NCI-H524 (cell line): ENCODE measurements around the gene SRPRB.

Experiments used
- DNase-seq, 2 experiments: peaks; one replicate each; lab custom pipeline; 2025; lab: John Stamatoyannopoulos, UW

SRPRB gene

DNA sequence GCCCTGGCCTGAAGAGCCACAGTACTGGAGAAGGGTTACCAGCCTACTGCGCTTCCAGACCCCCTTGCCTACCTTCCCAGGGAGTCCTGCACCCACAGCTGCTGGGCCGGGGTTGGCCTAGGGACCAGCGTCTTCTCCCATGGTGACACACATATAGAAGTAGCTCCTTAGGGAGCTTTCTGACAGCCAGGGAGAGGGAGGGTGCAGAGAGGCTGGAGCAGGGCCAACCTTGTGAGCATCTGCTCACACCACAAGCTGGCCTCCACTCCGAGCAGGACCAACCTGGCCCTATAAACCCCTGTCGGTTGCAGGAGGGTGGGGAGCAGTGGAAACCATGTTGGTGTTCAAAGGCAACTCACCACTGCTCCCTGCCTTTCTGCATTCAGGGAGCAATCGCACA is 35.2 kb downstream of the SRPRB start:
- DNase-seq, result peak in 1 of 2 experiments; percentile 58

DNA sequence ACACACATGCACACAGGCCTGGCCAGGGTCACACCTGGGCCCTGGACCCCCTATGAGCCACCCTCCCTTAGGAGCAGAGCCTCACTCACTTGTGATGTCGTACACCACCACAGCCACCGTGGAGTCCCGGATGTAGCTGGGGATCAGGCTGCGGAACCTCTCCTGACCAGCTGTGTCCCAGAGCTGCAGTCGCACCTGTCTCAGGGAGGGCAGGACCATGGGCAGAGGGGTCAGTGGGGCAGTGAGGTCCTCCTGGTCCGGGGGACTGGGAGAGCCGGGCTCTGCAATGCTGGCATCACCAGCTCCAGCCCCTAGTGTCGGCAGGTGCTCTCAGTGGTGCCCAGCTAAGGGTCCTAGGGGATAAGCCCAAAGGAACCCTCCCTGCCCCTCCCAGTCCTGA is 35.6 kb downstream of the SRPRB start:
- no peak for DNase-seq

DNA sequence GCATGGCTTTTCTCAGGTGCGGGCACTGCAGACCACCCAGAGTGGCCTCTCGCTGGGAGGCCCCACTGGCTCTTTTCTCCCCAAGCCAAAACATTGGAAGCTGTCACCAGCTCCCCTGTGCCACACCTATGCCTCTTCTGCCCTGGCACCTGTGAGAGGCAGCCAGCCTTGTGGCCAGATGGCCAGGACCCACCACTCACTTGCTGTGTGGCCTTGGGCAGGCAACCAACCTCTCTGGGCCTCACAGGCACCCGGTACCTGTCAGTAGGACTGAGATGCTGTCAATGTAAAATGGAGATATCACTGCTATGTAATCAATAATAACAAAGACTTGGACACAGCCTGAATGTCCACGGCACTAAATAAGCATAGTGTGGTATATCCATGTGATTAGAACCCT is 36.5 kb downstream of the SRPRB start:
- DNase-seq, result no peak

DNA sequence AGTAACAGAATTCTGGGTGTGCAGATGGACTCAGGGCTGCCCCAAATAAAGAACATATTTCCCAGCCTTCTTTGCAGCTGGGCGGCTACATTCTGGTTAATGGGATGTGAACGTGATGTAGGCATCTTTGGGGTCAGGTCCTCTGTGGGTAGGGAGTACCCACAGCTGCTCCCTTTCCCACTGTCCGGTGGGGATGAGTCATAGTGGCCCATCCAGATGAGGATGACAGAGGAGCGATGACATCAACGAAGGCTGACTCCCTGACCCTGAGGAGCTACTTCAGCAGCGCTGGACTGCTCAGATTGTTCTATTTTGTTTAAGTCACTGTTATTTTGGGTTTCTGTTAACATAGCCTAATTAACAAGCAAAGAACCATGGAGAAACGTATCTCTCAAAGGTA is 38.0 kb downstream of the SRPRB start:
- DNase-seq, result no peak

DNA sequence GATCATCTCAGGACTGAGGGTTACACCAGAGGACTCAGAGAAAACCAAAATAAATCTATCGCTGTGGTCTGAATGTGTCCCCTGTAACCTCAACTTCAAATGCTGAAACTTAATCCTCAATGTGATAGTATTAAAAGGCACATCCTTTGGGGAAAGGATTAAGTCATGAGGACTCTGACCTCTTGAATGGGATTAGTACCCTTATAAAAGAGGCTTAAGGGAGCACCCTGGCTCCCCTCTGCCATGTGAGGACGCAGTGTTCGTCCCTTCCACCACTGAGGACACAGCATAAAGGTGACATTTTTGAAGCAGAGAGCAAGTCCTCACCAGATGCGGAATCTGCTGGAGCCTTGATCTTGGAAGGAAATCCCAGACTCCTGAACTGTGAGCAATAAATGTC is 39.5 kb downstream of the SRPRB start:
- DNase-seq, result peak; percentile 92 to 96

DNA sequence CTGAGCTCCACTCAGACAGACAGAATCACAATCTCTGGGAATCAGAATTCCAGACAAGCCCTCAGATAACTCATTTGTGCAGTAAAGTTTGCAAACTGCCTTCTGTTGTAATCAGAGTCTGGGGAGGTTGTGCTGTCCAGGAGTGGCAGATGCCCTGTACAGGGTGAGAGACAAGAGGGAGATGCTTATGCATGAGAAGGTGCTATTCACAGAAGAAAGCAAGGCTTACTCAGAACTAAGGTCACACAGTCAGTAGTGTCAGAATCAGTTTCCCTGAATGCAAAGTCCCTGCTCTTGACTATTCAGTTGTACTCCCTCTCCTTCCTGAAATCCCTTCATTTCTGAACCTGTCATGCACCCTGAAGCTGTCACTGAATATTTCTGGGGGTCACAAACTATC is 43.7 kb downstream of the SRPRB start:
- DNase-seq, result no peak

DNA sequence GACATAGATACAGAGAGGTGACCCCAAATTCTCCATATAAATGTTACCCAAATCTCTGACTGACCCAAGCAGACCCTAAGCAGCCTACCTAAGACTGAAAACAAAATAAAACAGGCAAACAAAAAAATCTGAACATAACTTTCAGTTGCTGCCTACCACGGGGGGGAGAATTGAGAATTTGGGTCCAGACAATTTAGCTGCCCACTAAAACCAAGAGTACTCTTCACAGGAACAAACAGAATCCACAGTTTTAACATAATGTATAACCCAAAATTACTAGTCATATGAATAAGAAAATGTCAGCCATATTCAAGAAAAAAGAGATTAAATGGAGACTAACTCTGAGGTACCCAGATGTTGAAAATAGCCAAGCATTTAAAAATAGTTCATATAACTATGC is 44.4 kb downstream of the SRPRB start:
- DNase-seq, result no peak

DNA sequence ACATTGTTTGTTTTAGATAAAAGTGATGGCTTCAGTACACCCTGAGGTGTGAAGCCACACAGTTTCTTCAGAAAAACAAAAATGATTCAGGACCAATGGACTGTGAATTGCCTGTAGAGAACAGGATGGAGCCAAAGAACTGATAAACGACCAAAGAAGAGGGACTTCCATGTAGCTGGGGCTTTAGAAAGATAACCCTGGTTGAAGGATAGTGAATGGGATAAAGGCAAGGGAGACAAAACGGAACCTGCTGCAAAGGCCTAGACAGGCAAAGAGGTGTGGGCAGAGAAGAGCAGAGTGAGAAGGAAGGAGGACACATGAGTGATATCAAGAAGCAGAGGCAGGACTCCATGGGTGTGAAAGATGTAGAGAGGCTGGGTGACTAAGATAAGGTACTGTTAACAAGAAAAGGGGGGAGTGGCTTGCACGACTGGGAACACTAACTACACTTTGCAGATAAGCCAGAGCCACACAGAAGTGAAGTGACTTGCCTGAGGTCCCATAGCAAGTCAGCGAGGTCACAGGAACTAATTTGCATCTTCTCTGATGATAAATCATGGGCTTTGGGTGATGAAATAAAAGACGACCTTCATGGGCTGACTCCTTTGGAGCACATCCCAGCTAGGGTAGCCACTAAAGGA is 45.8 kb downstream of the SRPRB start:
- no peak for DNase-seq

DNA sequence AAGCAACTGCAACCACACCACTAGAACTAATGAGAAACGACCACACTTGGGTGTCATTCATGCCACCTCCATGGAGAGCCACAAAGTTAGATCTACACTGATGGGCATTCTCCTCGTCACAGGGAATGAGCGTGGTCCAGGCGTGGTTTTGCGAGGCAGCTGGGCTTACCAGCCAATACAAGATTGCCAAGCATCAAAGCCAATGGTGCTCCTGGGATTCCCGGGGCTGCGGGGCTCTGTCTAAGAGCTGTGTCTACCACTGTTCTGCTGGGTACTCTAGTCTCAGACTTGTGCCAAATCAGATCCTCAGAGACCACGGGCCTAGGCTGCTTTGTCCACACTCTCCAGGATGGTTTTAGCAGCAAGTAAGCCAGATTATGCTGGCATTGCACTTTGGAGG is 46.3 kb downstream of the SRPRB start:
- no peak for DNase-seq

DNA sequence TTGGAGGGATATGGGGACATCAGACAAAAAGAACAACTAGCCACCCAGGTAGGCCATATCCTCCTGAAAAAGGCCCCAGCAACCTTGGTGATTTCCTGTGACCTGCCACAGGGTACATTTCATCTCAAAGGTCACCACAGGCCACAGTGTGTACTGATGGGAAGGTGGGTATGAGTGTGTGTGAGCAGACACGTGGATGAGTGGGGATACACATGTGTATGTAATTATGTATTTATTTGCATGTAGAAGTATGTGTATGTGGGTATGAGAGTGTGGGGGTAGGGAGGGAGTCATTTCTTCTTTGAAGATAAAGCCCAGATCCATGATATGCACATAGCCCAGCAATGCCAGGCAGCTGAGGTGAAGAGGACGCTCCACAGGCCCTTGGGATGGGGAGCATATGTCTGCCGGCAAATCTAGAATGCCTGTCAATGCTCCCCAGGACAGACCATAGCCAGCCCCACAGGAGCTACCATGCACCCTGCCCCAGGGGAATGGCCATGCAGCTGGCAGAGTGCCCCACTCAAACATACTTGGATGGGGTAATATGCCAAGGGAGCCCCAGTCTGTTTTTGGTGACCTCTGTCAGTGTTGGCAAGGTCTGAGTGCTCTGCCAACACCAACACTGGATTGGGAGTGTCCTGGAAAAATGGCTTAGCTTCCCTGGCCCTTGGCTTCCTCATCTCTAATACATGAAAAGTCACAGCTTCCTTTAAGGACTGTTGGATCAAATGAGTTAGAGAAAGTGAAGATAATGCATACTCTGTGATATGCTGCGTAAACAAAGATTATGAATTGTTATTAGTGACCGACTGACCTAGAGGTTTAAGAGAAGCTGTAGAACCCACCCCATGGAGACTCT is 47.7 kb downstream of the SRPRB start:
- no peak for DNase-seq

DNA sequence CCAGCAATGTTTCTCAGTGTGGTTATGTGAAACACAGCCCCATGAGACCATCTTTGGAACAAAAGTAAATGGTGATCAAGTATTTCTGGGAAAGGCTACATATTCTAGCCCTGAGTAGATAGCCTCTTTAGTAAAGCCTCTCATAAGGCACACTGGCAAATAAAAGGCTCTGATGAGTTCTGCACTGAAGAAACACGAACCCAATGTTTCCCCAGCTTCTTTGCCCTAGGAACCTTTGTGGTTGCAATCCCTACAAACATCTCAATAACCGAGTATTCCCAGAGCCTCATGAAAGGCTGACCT is 48.3 kb downstream of the SRPRB start:
- DNase-seq, result no peak

DNA sequence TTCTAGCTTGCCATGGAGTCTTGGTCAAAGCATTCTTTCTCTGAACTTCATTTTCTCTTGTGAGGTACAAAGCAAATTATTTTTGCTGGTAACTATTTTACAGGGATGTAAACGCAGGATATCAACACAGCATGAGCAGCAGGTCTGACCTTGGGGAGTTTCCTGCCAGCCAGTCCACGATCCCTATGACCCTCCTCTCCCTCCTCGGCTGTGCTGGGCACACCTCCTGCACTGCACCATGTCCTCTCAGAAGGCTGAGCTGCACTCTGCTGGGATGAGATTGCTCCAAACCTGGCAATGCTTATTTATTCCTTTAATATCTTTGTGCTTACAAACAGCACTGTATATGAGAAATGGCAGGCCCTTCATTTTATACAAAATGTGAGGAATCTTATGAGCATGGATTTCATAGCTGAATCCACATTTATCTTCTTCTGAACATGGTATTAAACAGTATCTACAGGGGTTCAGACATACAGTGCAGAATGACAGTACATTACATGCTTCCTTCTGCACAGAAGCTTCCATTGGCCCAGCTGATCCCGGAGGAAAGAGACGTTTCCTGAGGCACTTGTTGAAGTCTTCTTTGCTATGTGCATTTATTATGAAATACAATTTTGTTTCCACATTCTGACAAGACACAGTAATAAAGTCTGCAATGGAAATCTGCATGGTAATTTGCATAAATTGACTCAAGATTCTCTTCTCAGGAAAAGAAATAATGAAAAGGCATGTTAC is 48.8 kb downstream of the SRPRB start:
- no peak for DNase-seq

DNA sequence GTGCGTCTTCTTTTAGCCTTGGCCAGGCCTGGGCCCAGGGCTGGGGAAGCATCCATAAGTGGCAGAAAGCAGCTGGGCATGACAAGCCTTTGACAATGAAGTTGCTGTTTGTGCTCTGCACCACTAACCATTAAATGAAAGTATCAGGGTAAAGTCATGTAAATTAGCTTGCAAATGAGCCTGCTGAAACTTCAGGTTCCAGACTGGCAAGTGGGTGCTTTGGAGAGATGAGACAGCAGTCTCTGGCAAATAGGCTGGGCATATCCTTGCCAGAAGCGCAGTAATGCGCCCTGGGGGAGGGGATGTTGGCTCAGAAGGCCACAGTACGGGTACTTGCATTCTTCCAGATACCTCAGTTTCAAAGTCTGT is 49.4 kb downstream of the SRPRB start:
- DNase-seq, result no peak

DNA sequence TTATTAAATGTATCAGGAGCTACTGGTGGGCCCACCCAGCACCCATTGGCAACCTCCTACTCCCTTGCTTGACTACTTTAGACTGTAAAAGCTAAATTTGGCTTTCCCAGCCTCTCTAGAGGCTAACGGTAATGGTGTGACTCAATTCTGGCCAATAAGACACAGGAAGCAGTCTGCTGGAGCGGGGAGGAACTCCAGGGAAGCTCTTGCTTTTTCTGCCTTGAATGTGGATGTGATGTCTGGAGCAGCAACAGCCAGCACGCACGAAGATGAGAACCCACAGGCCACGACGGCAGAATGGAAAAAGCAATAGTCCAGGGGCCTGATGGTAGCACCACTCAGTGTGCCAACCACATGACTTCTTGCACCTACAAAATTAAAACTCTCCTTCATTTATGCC is 50.2 kb downstream of the SRPRB start:
- DNase-seq, result no peak

DNA sequence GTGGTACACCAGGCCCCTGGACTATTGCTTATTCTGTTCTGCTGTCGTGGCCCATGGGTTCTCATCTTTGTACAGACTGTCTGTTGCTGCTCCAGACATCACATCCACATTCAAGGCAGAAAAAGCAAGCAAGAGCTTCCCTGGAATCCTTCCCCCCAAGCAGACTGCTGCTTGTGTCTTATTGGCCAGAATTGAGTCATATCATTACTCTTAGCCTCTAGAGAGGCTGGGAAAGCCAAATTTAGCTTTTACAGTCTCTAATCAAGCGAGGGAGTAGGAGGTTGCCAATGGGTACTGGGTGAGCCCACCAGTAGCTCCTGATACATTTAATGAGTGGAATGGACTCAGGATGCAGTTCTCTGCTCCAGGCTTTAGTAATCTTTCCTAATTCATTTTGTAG is 50.7 kb downstream of the SRPRB start:
- no peak for DNase-seq

DNA sequence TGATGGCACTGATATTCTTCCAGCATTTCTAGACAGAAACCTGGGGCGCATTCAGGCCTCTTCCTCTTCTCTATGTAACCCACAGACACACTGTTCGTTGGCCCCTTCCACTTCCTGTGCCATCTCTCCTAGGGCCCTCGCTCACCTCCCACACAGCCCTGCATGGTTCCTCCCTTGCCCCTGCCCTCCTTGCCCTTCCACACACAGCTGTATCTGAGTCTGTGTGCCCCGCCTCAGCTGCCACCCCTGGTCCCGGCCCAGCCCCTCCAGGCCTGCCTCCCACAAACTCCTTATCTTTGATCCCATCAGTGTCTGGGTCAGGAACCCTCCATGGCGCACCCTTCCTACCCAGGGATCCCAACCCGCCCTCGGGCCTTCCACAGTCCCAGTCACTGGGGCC is 52.2 kb downstream of the SRPRB start:
- DNase-seq, result no peak

DNA sequence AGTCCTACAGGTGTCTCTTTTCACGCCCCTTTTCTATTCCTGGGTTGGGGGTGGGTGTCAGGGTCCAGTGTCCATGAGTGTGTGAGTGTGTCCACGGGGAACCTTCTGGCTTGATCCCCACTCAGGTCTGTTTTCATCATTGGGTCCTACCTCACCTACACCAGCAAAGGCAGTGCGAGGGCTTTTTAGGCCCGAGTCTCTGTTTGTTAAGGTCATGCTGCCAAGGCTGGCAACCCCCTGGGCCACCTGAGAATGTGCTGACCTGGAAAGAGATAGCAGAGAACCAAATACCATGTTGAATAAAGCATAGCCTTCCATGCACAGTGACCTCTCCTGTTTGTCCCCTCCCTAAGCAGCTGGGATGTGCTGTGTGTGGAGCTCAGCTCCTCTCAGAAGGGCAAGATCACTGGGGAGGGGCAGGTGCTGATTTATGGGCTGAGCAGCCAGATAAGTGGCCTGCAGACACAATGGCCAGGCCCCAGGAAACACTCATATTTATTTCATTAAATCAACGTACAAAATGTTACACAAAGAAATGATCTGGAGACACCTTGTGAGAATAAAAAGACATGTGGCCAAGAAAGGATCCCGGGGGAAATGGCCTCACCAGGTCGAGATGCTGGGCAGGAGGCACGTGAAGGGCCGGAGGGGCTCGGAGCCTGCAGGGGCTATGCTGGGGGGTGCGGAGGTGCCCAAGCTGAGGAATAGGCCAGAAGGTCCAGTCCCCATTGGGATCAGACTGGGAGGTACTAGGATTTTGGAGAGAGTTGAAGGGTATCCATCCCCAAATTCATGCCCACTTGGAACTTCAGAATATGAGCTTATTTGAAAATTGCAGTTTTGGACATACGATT is 54.0 kb downstream of the SRPRB start:
- no peak for DNase-seq

DNA sequence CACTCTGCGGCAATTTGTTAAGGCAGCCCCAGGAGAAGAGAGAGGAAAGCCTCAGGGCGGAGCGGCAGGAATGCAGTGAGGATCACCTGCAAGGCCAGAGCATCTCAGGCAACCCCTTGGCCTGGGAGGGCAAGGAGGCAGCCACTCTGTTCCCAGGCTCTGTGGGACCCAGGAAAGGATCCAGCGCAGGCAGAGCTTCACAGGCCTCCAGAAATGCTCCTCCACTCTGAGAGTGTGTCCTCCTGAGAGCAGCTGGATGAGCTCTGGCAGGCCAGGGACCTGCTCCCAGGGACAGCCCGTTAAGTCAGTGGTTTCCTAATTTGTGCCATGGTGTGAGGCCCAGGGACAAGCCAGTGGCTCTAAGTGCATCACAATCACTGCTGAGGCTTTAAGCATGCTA is 54.9 kb downstream of the SRPRB start:
- DNase-seq, result no peak

DNA sequence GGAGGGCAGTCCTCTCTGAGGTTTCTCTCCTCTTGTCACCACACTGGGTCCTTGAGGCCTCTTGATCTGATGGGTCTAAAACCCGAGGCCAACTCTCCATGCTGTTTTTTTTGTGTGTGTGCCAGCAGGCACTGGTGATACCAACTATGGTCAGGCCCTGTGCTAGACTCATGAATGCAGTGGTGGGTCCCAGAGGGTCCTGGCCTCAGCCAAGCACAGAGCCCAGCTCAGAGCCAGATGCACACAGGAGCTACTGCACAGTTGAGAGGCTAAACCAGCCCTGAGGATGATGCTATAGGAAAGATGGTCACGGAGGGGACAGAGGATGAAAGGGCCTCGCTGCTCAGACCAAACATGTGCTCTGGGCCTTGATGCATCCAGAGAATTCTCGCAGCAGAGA is 56.5 kb downstream of the SRPRB start:
- no peak for DNase-seq

DNA sequence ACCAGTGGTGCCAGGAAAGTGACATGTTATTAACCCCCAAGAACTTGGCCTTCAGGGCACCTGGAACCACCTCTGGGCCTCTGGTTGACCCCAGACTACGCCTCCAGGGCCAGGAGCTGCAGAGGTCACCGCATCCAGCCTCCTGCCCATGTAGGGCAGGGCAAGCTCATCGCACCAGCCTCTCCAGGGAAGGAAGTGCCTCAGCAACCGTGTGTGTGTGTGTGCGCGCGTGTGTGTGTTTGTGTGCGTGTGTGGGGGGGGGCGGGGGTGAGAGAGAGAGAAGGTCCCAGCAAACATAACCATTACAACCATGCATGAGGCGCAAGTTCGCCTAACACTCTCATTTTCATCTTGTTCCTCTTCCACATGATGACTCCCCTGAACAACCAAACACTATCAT is 58.3 kb downstream of the SRPRB start:
- DNase-seq, result no peak

DNA sequence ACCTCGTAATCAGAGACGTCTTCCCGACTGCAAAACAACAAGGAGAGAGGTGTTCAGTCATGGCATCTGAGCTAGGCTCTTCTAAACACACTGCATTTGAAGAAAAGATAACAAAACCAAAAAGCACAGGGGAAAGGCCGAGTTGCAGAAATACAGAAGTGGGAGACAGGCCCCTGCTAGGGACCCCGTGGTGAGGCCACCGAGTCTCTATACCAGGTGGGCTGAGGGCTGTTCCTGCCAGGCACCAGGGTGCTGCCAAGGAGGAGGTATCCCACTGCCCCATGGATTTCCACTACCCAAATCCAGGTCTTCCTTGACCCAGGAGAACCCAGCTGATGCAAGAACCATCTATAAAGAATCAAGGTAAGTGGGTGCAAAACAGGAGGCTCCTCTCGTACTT is 59.0 kb downstream of the SRPRB start:
- no peak for DNase-seq

DNA sequence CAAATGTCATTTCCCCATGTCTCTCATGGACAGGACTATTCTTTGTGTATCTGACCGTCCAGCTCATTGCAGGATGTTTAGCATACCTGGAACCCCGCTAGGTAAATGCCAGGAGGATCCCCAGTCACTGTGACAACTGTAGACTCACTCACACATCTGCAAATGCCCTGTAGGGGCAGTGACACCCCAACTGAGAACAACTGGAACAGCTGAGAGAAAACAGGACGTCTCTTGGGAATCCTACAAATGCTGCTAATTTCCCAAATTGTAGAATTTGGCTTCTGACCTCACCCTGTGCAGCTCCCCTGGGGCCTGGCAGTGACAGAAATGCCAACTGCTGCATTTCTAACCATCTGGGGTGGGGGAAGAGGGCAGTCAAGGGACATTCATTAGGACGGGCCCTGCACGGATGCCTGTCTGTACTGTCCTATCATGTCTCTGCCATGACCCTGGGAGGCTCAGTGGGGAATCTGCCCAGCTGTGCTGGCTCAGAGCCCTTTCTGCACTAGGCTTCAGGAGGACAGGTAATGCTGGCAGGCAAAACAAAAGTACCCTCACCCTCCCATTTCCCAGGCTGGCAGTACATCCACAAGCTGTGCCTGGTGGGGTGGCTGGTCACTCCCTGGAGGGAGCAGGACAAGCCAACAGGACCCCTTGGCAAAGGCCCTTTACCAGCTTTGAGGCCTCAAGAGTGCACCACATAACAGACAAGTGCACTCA is 59.7 kb downstream of the SRPRB start:
- DNase-seq, result peak in 1 of 2 experiments; percentile 30
